Endothelial cell of umbilical vein (primary cell): ENCODE measurements around the gene NRXN3.

Source experiments
- EZH2 ChIP-seq: IDR thresholded peaks from 2 replicates; pipeline ENCODE4 v1.6.1; 2012; ENCODE audit warnings: borderline replicate concordance, low read depth, mild to moderate bottlenecking, moderate library complexity, low read length, inconsistent platforms; ENCODE audit not compliant: severe bottlenecking
- GATA2 ChIP-seq: IDR thresholded peaks from 2 replicates; pipeline ENCODE4 v1.7.0; 2011; ENCODE audit warnings: low read depth, mild to moderate bottlenecking, moderate library complexity, mixed read lengths, low read length; ENCODE audit not compliant: insufficient read length, insufficient read depth
- POLR2A ChIP-seq: IDR thresholded peaks from 2 replicates; pipeline ENCODE4 v1.6.1; 2012; ENCODE audit warnings: low read depth, mild to moderate bottlenecking, control low read depth, low read length
- POLR2AphosphoS5 ChIP-seq: IDR thresholded peaks from 2 replicates; pipeline ENCODE4 v1.6.1; 2012; ENCODE audit warnings: low read depth, mild to moderate bottlenecking, control low read depth, low read length, moderate library complexity; ENCODE audit not compliant: insufficient read depth
- TF ChIP-seq, protein P1 (sequence below), 2 donors: IDR thresholded peaks; 1 replicate in 1 of 2; 2 replicates in 1 of 2; pipeline ENCODE4 v1.5.1; 2011; ENCODE audit warnings: low read length in 2 of 2, mild to moderate bottlenecking in 2 of 2, moderate library complexity in 2 of 2, control low read depth in 1 of 2, inconsistent platforms in 1 of 2, low read depth in 1 of 2; ENCODE audit not compliant: insufficient read depth in 1 of 2; ENCODE audit errors: extremely low read depth in 1 of 2
- TF ChIP-seq, protein P2 (sequence below): IDR thresholded peaks from 2 replicates; pipeline ENCODE4 v1.6.1; 2011; ENCODE audit not compliant: insufficient read depth, insufficient read length

DNA sequence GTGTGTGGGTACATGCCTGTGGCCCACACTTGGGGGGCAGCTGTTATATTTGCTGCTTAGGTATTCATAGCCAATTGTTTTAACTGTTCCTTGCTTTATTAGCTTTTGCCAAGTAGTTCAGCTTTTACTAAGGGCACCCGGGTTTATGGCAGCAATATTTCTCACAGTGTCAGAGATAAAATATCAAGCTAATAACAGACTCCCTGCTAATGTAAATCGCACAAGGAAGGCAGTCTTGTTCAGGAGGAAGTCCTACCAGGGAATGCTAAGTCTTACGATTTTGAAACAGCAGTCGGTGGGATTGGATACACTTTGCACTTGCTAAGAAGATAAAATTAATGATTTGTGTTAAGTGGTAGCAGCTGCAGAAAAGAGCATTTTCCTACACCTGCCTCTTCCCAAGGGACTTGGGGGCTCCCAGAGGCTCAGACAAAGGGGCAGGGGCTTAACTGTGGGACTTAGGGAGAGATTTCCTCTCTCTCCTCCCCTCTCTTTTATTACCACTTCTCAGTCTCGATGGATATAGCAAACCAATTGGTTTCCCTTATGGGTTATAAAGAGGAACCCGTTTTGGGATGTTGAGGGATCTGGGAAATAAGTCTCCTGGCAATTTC, 175.1 kb downstream of the NRXN3 start:
- TF ChIP-seq EZH2 = no peak
- TF ChIP-seq, protein P1, sequence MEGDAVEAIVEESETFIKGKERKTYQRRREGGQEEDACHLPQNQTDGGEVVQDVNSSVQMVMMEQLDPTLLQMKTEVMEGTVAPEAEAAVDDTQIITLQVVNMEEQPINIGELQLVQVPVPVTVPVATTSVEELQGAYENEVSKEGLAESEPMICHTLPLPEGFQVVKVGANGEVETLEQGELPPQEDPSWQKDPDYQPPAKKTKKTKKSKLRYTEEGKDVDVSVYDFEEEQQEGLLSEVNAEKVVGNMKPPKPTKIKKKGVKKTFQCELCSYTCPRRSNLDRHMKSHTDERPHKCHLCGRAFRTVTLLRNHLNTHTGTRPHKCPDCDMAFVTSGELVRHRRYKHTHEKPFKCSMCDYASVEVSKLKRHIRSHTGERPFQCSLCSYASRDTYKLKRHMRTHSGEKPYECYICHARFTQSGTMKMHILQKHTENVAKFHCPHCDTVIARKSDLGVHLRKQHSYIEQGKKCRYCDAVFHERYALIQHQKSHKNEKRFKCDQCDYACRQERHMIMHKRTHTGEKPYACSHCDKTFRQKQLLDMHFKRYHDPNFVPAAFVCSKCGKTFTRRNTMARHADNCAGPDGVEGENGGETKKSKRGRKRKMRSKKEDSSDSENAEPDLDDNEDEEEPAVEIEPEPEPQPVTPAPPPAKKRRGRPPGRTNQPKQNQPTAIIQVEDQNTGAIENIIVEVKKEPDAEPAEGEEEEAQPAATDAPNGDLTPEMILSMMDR (IDR thresholded peaks at IDR 0.05; ENCODE audit: extremely low read depth in 1 of 2, insufficient read depth in 1 of 2, low read depth in 1 of 2, low read length in 2 of 2) = no peak
- TF ChIP-seq POLR2A = no peak
- TF ChIP-seq, protein P2, sequence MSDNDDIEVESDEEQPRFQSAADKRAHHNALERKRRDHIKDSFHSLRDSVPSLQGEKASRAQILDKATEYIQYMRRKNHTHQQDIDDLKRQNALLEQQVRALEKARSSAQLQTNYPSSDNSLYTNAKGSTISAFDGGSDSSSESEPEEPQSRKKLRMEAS = no peak
- TF ChIP-seq GATA2 = no peak
- no peak for TF ChIP-seq POLR2AphosphoS5
